PC-3 (cell line): ENCODE results near the gene KLF16.

Source experiments
- EZH2 ChIP-seq: fragments of 300-600 bp; sonication (generic); IDR thresholded peaks from one replicate; pipeline ENCODE4 v1.6.1; 2017; ENCODE audit warnings: antibody characterized with exemption, mild to moderate bottlenecking, low read length; ENCODE audit not compliant: unreplicated experiment
- EZH2phosphoT487 ChIP-seq: fragments of 300-600 bp; sonication (generic); IDR thresholded peaks from 2 replicates; pipeline ENCODE4 v1.6.1; 2018; ENCODE audit warnings: mild to moderate bottlenecking, antibody characterized with exemption, low read length, borderline replicate concordance
- TF ChIP-seq, protein P1 (sequence below): fragments of 300-600 bp; sonication (generic); conservative IDR thresholded peaks from 2 replicates; pipeline ENCODE4 v1.5.1; 2017; ENCODE audit warnings: antibody characterized with exemption, low read depth, mild to moderate bottlenecking, low read length

DNA sequence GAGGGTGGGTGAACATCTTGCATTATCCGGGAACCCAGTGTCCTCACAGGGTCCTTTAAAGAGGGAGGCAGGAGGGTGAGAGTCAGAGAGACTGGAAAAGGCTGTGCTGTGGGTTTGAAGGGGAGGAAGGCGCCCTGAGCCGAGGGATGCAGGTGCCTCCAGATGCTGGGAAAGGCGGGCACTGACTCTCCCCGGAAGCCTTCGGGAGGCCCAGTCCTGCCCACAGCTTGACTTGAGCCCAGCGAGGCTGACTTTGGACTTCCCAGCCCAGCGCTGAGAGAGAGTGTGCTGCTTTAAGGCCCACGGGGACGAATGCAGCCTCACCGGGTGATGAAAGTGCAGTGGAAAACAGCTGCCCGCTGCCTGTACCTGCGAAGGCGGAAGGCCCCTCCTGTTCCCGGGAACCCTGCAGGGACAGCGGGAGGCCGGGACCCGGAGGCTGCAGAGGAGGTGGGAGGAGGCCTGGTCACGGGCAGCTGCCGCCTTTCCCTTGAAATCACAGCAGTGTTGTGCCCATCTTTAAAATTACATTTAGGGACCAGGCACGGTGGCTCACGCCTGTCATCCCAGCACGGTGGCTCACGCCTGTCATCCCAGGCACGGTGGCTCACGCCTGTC lies 31.2 kb downstream of the KLF16 start:
- TF ChIP-seq EZH2 (no peak), EZH2phosphoT487 (no peak)
- TF ChIP-seq, protein P1, sequence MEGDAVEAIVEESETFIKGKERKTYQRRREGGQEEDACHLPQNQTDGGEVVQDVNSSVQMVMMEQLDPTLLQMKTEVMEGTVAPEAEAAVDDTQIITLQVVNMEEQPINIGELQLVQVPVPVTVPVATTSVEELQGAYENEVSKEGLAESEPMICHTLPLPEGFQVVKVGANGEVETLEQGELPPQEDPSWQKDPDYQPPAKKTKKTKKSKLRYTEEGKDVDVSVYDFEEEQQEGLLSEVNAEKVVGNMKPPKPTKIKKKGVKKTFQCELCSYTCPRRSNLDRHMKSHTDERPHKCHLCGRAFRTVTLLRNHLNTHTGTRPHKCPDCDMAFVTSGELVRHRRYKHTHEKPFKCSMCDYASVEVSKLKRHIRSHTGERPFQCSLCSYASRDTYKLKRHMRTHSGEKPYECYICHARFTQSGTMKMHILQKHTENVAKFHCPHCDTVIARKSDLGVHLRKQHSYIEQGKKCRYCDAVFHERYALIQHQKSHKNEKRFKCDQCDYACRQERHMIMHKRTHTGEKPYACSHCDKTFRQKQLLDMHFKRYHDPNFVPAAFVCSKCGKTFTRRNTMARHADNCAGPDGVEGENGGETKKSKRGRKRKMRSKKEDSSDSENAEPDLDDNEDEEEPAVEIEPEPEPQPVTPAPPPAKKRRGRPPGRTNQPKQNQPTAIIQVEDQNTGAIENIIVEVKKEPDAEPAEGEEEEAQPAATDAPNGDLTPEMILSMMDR = no peak
